Measurements from ENCODE around the gene ARID3B.

Gene ARID3B

DNA sequence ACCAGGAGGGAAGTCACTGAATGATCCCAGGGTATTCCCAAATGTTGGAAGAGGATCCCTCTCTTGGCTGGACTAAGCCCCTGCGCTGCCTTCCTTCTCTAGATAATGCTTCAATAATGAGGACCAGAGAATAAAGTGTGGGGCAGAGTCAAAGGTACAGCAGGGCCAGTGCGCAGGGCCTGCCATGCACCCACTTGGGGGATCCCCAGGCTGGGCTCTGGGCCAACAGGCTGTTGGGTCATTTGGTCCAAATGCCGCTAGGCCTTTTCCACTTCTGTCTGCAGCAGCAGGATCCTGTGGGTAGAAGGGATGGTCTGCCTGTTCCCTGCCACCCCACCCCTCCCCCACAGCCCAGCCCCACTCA, 68.9 kb downstream of the ARID3B start:
- peak overlapping the region; percentile 48 for H2AK5ac ChIP-seq (ENCODE audit: low read depth, low read length)
- H4K8ac ChIP-seq (ENCODE audit: low read depth, low read length), result no peak overlapping the region
- peaks cover 0 to 5% of the 10 kb centered on the region in 2 donors for H3K4me1 ChIP-seq (ENCODE audit: control insufficient read depth in 2 of 2, insufficient read depth in 1 of 2, low read depth in 1 of 2, low read length in 2 of 2)
- H3K79me1 ChIP-seq (ENCODE audit: low read depth, low read length), result no peaks in the 10 kb centered on the region
- no peak for DNase-seq (ENCODE audit: low spot score)
- H3K27ac ChIP-seq (replicated peaks; ENCODE audit: low read length), result no peak overlapping the region
- no peak overlapping the region for H3K4me2 ChIP-seq (ENCODE audit: insufficient read depth, low read length, poor library complexity, severe bottlenecking)
- H3K4me3 ChIP-seq (ENCODE audit: low read length in 2 of 2), result no peak overlapping the region
- no peak overlapping the region for H2BK120ac ChIP-seq (ENCODE audit: low read depth, low read length)
- H3K14ac ChIP-seq (ENCODE audit: low read length), result no peak overlapping the region
- H2BK15ac ChIP-seq (ENCODE audit: low read length), result peak overlapping the region; percentile 71
- no peak overlapping the region for H2BK12ac ChIP-seq (ENCODE audit: low read length)
- no peak overlapping the region for H3K23ac ChIP-seq (ENCODE audit: low read depth, low read length, poor library complexity)
- no peaks in the 10 kb centered on the region for H3K36me3 ChIP-seq (replicated peaks in 1 of 2; ENCODE audit: control insufficient read depth in 2 of 2, insufficient read depth in 2 of 2, low read length in 2 of 2)
- no peak overlapping the region for H2AFZ ChIP-seq (ENCODE audit: low read length)
- no CpG with 5 or more reads among the region's 3 CpGs for WGBS, 2 donors (ENCODE audit: extremely low coverage in 2 of 2, insufficient read length in 2 of 2, insufficient replicate concordance in 1 of 2)
- H3K18ac ChIP-seq (ENCODE audit: low read length), result no peak overlapping the region
- H3K9ac ChIP-seq (ENCODE audit: low read depth, low read length, poor library complexity), result no peak overlapping the region
- H3K4ac ChIP-seq (ENCODE audit: low read length), result no peak overlapping the region
- peaks cover 0 to 3% (median 0%) of the 10 kb centered on the region in 3 experiments for H3K27me3 ChIP-seq (ENCODE audit: control insufficient read depth in 3 of 3, insufficient read depth in 3 of 3, low read depth in 1 of 3, low read length in 3 of 3)
- no peak overlapping the region for H4K91ac ChIP-seq (ENCODE audit: low read depth, low read length, poor library complexity)
- no peaks in the 10 kb centered on the region for H3K9me3 ChIP-seq (replicated peaks in 1 of 2; ENCODE audit: control insufficient read depth in 2 of 2, insufficient read depth in 1 of 2, low read depth in 1 of 2, low read length in 2 of 2)
- no peak overlapping the region for H2BK5ac ChIP-seq (ENCODE audit: low read length)

DNA sequence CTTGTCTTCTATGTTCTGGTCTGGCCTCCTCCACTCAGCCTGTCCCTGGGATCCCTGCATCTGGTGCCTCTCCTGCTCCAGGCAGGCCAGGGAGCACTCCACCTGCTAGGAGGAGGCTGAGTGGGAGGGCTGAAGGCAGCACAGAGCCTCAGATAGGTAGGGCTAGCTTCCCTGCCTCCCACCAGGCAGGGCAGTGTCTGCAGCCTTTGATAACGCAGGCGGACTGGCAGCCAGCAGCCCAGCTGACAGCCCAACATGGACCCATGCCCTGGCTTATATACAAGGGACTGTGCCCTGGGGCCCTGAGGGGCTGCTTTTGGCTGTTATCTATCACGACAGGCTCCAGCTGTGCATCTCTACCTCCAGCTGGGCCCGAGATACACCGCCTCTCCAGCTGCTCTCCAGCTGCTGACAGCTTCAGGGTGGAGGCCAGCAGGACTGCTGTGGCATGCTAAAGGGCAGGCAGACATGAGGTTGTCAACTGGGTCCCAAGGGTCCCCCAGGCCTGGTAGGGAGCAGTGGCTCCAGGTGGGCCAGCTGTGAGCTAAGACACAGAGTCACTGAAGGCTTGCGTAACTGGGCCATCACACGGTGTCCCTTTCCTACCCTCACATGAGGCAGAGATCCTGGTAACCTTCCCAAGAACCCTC, 69.4 kb downstream of the ARID3B start:
- H3K4me1 ChIP-seq (ENCODE audit: control insufficient read depth in 2 of 2, insufficient read depth in 1 of 2, low read depth in 1 of 2, low read length in 2 of 2), result peaks cover 0 to 5% of the 10 kb centered on the region in 2 donors
- no peak overlapping the region for H2BK5ac ChIP-seq (ENCODE audit: low read length)
- peak overlapping the region; percentile 82 for H3K23ac ChIP-seq (ENCODE audit: low read depth, low read length, poor library complexity)
- WGBS, 2 donors (ENCODE audit: extremely low coverage in 2 of 2, insufficient read length in 2 of 2, insufficient replicate concordance in 1 of 2), result no CpG with 5 or more reads among the region's 7 CpGs
- no peaks in the 10 kb centered on the region for H3K36me3 ChIP-seq (replicated peaks in 1 of 2; ENCODE audit: control insufficient read depth in 2 of 2, insufficient read depth in 2 of 2, low read length in 2 of 2)
- H3K18ac ChIP-seq (ENCODE audit: low read length), result peak overlapping the region; percentile 77
- H3K14ac ChIP-seq (ENCODE audit: low read length), result peak overlapping the region; percentile 67
- no peak overlapping the region for H4K91ac ChIP-seq (ENCODE audit: low read depth, low read length, poor library complexity)
- H3K79me1 ChIP-seq (ENCODE audit: low read depth, low read length), result no peaks in the 10 kb centered on the region
- H2BK120ac ChIP-seq (ENCODE audit: low read depth, low read length), result no peak overlapping the region
- no peak overlapping the region for H3K4me3 ChIP-seq (ENCODE audit: low read length in 2 of 2)
- no peak overlapping the region for H3K4me2 ChIP-seq (ENCODE audit: insufficient read depth, low read length, poor library complexity, severe bottlenecking)
- H2AFZ ChIP-seq (ENCODE audit: low read length), result no peak overlapping the region
- no peak overlapping the region for H3K4ac ChIP-seq (ENCODE audit: low read length)
- peak overlapping the region; percentile 91 for H2BK12ac ChIP-seq (ENCODE audit: low read length)
- H3K27ac ChIP-seq (replicated peaks; ENCODE audit: low read length), result no peak overlapping the region
- H4K8ac ChIP-seq (ENCODE audit: low read depth, low read length), result no peak overlapping the region
- H2AK5ac ChIP-seq (ENCODE audit: low read depth, low read length), result peak overlapping the region; percentile 54
- peak overlapping the region; percentile 27 for H3K9ac ChIP-seq (ENCODE audit: low read depth, low read length, poor library complexity)
- H3K27me3 ChIP-seq (ENCODE audit: control insufficient read depth in 3 of 3, insufficient read depth in 3 of 3, low read depth in 1 of 3, low read length in 3 of 3), result peaks cover 0 to 3% (median 0%) of the 10 kb centered on the region in 3 experiments
- H2BK15ac ChIP-seq (ENCODE audit: low read length), result peak overlapping the region; percentile 71
- no peaks in the 10 kb centered on the region for H3K9me3 ChIP-seq (replicated peaks in 1 of 2; ENCODE audit: control insufficient read depth in 2 of 2, insufficient read depth in 1 of 2, low read depth in 1 of 2, low read length in 2 of 2)
- no peak for DNase-seq (ENCODE audit: low spot score)

DNA sequence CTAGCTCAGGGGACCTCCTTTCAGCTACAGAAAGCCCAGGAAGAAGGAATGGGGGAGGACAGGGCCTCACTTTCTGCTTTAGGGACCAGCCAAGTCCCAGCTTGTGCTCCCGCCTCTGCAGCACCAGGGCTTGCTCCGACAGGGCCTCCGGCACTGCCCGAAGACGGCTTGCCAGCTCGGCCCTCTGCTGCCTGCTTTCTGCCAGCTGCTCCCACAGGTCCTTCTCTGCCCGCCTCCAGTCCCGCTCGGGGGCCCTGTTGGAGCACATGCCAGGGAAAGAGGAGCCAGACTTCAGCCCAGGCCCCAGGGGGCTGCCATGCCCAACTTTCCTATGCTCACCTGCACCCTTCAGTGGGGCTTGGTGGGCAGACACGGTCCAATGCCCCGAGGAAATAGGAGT, 70.3 kb downstream of the ARID3B start:
- Histone ChIP-seq H3K27me3 (ENCODE audit: control insufficient read depth in 3 of 3, insufficient read depth in 3 of 3, low read depth in 1 of 3, low read length in 3 of 3) (peaks cover 0 to 3% (median 0%) of the 10 kb centered on the region in 3 experiments), H3K9ac (ENCODE audit: low read depth, low read length, poor library complexity) (no peak overlapping the region)

DNA sequence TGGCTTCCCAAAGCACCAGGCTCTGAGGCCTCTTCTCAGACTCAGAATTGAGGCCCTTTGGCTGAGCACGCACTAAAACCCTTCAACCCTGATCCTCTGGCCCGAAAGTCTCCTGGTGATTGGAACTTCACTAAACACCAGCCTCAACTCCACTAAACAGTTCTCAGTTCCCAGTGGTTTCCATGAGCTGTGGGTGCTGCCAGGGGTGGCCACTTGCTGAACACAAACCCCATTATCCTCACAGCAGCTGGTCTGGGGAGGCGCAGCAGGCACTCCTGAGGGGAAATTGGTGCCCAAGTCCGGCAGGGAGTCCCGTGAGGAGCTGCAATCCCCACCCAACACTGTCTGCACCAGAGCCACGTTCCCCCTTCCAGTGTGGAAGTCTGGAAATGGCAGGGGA, 70.8 kb downstream of the ARID3B start:
- H2AFZ ChIP-seq (ENCODE audit: low read length), result no peak overlapping the region
- H3K9ac ChIP-seq (ENCODE audit: low read depth, low read length, poor library complexity), result no peak overlapping the region
- no peaks in the 10 kb centered on the region for H3K36me3 ChIP-seq (replicated peaks in 1 of 2; ENCODE audit: control insufficient read depth in 2 of 2, insufficient read depth in 2 of 2, low read length in 2 of 2)
- H3K4me3 ChIP-seq (ENCODE audit: low read length in 2 of 2), result no peak overlapping the region
- H3K23ac ChIP-seq (ENCODE audit: low read depth, low read length, poor library complexity), result no peak overlapping the region
- no peak overlapping the region for H2BK12ac ChIP-seq (ENCODE audit: low read length)
- no CpG with 5 or more reads among the region's 6 CpGs for WGBS, 2 donors (ENCODE audit: extremely low coverage in 2 of 2, insufficient read length in 2 of 2, insufficient replicate concordance in 1 of 2)
- no peak overlapping the region for H3K4me2 ChIP-seq (ENCODE audit: insufficient read depth, low read length, poor library complexity, severe bottlenecking)
- H2BK120ac ChIP-seq (ENCODE audit: low read depth, low read length), result no peak overlapping the region
- no peak overlapping the region for H3K14ac ChIP-seq (ENCODE audit: low read length)
- peak overlapping the region; percentile 60 for H2AK5ac ChIP-seq (ENCODE audit: low read depth, low read length)
- no peak for DNase-seq (ENCODE audit: low spot score)
- no peak overlapping the region for H3K18ac ChIP-seq (ENCODE audit: low read length)
- no peak overlapping the region for H4K8ac ChIP-seq (ENCODE audit: low read depth, low read length)
- H3K4ac ChIP-seq (ENCODE audit: low read length), result no peak overlapping the region
- H2BK5ac ChIP-seq (ENCODE audit: low read length), result no peak overlapping the region
- peaks cover 0 to 3% (median 0%) of the 10 kb centered on the region in 3 experiments for H3K27me3 ChIP-seq (ENCODE audit: control insufficient read depth in 3 of 3, insufficient read depth in 3 of 3, low read depth in 1 of 3, low read length in 3 of 3)
- H4K91ac ChIP-seq (ENCODE audit: low read depth, low read length, poor library complexity), result no peak overlapping the region
- H3K27ac ChIP-seq (replicated peaks; ENCODE audit: low read length), result no peak overlapping the region
- H2BK15ac ChIP-seq (ENCODE audit: low read length), result peak overlapping the region; percentile 67
- H3K79me1 ChIP-seq (ENCODE audit: low read depth, low read length), result peaks cover 7% of the 10 kb centered on the region
- H3K9me3 ChIP-seq (replicated peaks in 1 of 2; ENCODE audit: control insufficient read depth in 2 of 2, insufficient read depth in 1 of 2, low read depth in 1 of 2, low read length in 2 of 2), result no peaks in the 10 kb centered on the region
- peaks cover 2 to 9% of the 10 kb centered on the region in 2 donors for H3K4me1 ChIP-seq (ENCODE audit: control insufficient read depth in 2 of 2, insufficient read depth in 1 of 2, low read depth in 1 of 2, low read length in 2 of 2)

More for the DNA sequence above, 70.3 kb downstream of the ARID3B start:
- no peak overlapping the region for H2BK5ac ChIP-seq (ENCODE audit: low read length)
- H4K91ac ChIP-seq (ENCODE audit: low read depth, low read length, poor library complexity), result no peak overlapping the region
- H3K4me3 ChIP-seq (ENCODE audit: low read length in 2 of 2), result no peak overlapping the region
- H3K79me1 ChIP-seq (ENCODE audit: low read depth, low read length), result peaks cover 3% of the 10 kb centered on the region
- no peak overlapping the region for H3K4me2 ChIP-seq (ENCODE audit: insufficient read depth, low read length, poor library complexity, severe bottlenecking)
- H3K36me3 ChIP-seq (replicated peaks in 1 of 2; ENCODE audit: control insufficient read depth in 2 of 2, insufficient read depth in 2 of 2, low read length in 2 of 2), result no peaks in the 10 kb centered on the region
- H3K14ac ChIP-seq (ENCODE audit: low read length), result no peak overlapping the region
- peak overlapping the region; percentile 67 for H2BK15ac ChIP-seq (ENCODE audit: low read length)
- no peak for DNase-seq (ENCODE audit: low spot score)
- no peak overlapping the region for H3K27ac ChIP-seq (replicated peaks; ENCODE audit: low read length)
- H3K4me1 ChIP-seq (ENCODE audit: control insufficient read depth in 2 of 2, insufficient read depth in 1 of 2, low read depth in 1 of 2, low read length in 2 of 2), result peaks cover 0 to 5% of the 10 kb centered on the region in 2 donors
- no peak overlapping the region for H2AK5ac ChIP-seq (ENCODE audit: low read depth, low read length)
- no peak overlapping the region for H2BK120ac ChIP-seq (ENCODE audit: low read depth, low read length)
- H3K18ac ChIP-seq (ENCODE audit: low read length), result no peak overlapping the region
- no peak overlapping the region for H4K8ac ChIP-seq (ENCODE audit: low read depth, low read length)
- H2BK12ac ChIP-seq (ENCODE audit: low read length), result no peak overlapping the region
- H3K23ac ChIP-seq (ENCODE audit: low read depth, low read length, poor library complexity), result no peak overlapping the region
- H2AFZ ChIP-seq (ENCODE audit: low read length), result no peak overlapping the region
- no peaks in the 10 kb centered on the region for H3K9me3 ChIP-seq (replicated peaks in 1 of 2; ENCODE audit: control insufficient read depth in 2 of 2, insufficient read depth in 1 of 2, low read depth in 1 of 2, low read length in 2 of 2)
- H3K4ac ChIP-seq (ENCODE audit: low read length), result no peak overlapping the region
- no CpG with 5 or more reads among the region's 11 CpGs for WGBS, 2 donors (ENCODE audit: extremely low coverage in 2 of 2, insufficient read length in 2 of 2, insufficient replicate concordance in 1 of 2)

Measured in neuronal stem cell (in vitro differentiated cells).